Stimulated activated naive CD8-positive, alpha-beta T cell treated with anti-CD3 and anti-CD28 coated beads, Interleukin-15, amount 100 ng/mL, for 72 hours (primary cell): Measurements from ENCODE around the gene TRAF3IP1.
A peak's percentile ranks its signal among the peaks of the same experiment; 100 is the strongest.

ENCODE experiments used
- ATAC-seq: fragments of 150-1000 bp; cut with Tn5 transposase; 2 replicates; pipeline ENCODE4 v1.10.0; 2021; ENCODE audit warnings: mild to moderate bottlenecking, moderate library complexity
- DNase-seq, 2 donors: peaks; one replicate each; pipeline ENCODE4 v3.0.0; 2021 to 2022
- H3K27ac Mint-ChIP-seq, 2 donors: one replicate each; pipeline ENCODE4 v1.8.0; 2022; ENCODE audit warnings: mild to moderate bottlenecking in 2 of 2, mixed read lengths in 2 of 2, moderate library complexity in 2 of 2
- H3K27me3 Mint-ChIP-seq: one replicate; pipeline ENCODE4 v1.8.0; 2022; ENCODE audit warnings: mixed read lengths
- H3K4me1 Mint-ChIP-seq: one replicate; pipeline ENCODE4 v1.8.0; 2022; ENCODE audit warnings: mild to moderate bottlenecking, mixed read lengths
- H3K4me3 Mint-ChIP-seq, 2 donors: one replicate each; pipeline ENCODE4 v1.8.0; 2022; ENCODE audit warnings: mild to moderate bottlenecking in 2 of 2, mixed read lengths in 2 of 2, moderate library complexity in 1 of 2
- H3K9me3 Mint-ChIP-seq, 2 donors: one replicate each; pipeline ENCODE4 v1.8.0; 2022; ENCODE audit warnings: mixed read lengths in 2 of 2

Gene TRAF3IP1

GRCh38 chr2:238412067-238412767 is 91.9 kb downstream of the TRAF3IP1 start:
- H3K9me3 Mint-ChIP-seq, result peaks cover 12 to 17% of the 10 kb centered on the region in 2 donors
- H3K4me3 Mint-ChIP-seq, result no peak overlapping the region
- DNase-seq, result no peak
- H3K27ac Mint-ChIP-seq, result no peak overlapping the region
- peaks cover 10% of the 10 kb centered on the region for H3K4me1 Mint-ChIP-seq
- H3K27me3 Mint-ChIP-seq, result no peaks in the 10 kb centered on the region
- ATAC-seq, result no peak

DNA sequence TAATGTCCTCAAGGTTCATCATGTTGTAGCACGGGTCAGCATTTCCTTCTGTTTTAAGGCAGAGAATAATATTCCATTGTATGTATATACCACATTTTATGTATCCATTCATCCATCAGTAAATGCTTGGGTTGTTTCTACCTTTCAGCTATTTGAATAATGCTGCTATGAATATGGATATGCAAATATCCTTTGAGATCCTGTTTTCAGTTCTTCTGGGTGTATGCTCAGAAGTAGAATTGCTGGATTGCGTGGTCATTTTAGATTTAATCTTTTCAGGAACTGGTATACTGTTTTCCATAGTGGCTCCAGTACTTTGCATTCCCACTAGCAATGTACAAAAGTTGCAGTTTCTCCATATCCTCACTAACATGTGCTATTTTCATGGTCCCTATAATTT is 93.0 kb downstream of the TRAF3IP1 start:
- Mint-ChIP-seq H3K9me3 (peaks cover 12 to 17% of the 10 kb centered on the region in 2 donors), H3K4me1 (peaks cover 10% of the 10 kb centered on the region), H3K4me3 (no peak overlapping the region), H3K27ac (no peak overlapping the region), H3K27me3 (no peaks in the 10 kb centered on the region)
- DNase-seq (no peak), ATAC-seq (no peak)

DNA sequence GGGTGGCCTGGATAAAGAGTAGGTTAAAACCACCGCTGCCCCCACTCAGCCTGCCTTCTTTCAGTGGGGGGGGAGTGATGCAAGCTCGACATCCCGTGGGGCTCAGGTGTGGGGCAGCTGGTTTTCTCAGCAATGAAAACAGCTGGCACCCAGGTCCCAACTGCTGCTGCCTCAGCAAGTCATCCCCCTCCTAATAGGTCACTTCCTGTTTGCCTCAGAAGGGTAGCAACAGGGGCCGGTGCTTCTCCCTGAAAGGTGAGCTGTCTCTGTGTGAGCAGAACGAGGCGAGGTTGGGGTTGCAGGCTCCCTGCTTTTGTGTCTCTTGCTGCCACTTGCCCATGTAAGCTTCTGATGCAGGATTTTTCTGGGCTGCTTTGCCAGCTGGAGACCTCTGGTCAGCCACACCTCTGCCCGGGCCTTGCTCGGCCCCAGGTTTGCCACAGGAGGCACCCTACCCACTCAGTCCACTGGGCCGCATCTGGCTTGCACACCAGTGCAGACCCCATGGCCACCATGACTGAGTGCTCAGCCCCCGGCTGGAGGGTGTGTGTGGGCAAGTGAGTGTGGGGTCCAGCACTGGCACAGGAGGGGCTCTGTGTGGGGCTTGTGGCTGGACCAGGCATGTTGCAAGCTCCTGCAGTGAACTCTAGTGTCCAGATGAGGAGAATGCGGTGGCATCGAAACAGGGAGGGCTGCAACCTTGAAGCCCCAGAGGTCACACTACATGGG is 94.9 kb downstream of the TRAF3IP1 start:
- Mint-ChIP-seq H3K4me3 (peak overlapping the region in 1 of 2 donors; percentile 10), H3K4me1 (peaks cover 10% of the 10 kb centered on the region), H3K27ac (peak overlapping the region; percentile 13 to 94), H3K27me3 (no peaks in the 10 kb centered on the region), H3K9me3 (peaks cover 12 to 17% of the 10 kb centered on the region in 2 donors)
- peak; percentile 96 for ATAC-seq
- DNase-seq, result peak; percentile 33 to 55

DNA sequence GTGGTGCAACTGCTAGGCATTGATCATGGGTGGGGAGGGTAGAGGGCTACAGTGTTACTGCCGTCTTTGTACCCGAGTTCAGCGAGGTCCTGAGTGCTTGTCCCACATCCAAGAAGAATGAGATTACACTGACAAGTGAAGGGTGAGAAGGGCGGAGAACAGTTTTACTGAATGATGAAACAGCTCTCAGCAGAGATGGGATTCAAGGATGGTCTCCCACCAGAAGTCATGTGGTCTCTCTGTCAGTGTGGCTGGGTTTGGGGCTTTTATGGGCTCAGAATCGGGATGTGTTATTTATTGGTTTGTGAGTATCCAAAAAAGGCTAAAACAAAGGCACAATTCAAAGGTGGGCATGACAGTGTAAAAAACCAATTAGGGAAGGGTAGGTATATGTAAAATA is 95.6 kb downstream of the TRAF3IP1 start:
- Mint-ChIP-seq H3K4me1 (peaks cover 10% of the 10 kb centered on the region), H3K27me3 (no peaks in the 10 kb centered on the region), H3K27ac (no peak overlapping the region), H3K4me3 (no peak overlapping the region), H3K9me3 (peaks cover 12 to 17% of the 10 kb centered on the region in 2 donors)
- DNase-seq (no peak), ATAC-seq (no peak)

DNA sequence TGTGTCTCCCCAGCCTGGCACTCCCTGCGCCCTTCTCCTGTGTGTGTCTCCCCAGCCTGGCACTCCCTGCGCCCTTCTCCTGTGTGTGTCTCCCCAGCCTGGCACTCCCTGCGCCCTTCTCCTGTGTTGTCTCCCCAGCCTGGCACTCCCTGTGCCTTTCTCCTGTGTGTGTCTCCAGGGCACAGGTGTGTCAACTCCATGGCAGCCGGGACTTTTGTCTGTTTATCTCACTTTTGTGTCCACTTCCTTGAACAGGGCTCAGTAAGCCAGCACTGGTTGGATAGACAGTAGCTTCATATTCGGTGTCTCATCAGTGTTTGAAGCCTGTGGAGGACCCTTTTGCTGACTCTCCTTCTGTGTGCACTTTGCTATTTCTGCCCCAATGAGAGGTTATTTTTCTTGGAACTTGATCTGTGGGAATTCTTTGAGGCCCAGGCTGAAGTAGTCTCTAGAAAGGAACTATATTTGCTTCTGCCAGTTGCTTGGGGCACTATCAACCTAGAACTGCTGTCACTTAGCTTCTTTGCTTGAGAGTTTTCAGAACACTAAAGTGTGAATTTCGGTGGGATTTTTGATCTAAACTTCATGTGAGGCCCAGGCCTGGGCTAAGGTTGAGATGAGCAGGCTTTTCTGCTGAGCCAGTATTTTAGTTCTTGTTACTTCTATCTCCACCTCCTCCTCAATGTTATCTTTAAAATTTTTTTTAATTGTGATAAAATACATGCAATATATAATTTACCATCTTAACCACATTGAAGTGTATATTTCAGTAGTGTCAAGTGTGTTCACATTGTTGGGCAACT is 98.1 kb downstream of the TRAF3IP1 start:
- no peak overlapping the region for H3K4me3 Mint-ChIP-seq
- H3K27ac Mint-ChIP-seq, result peak overlapping the region; percentile 13 to 75
- H3K9me3 Mint-ChIP-seq, result peaks cover 12 to 17% of the 10 kb centered on the region in 2 donors
- H3K4me1 Mint-ChIP-seq, result peaks cover 10% of the 10 kb centered on the region
- H3K27me3 Mint-ChIP-seq, result no peaks in the 10 kb centered on the region
- no peak for DNase-seq
- ATAC-seq, result no peak

- Mint-ChIP-seq H3K9me3 (peaks cover 12 to 17% of the 10 kb centered on the region in 2 donors), H3K27ac (no peak overlapping the region)
- ATAC-seq, result no peak
Observed at GRCh38 chr2:238418999-238419546, 98.8 kb downstream of the TRAF3IP1 start.

DNA sequence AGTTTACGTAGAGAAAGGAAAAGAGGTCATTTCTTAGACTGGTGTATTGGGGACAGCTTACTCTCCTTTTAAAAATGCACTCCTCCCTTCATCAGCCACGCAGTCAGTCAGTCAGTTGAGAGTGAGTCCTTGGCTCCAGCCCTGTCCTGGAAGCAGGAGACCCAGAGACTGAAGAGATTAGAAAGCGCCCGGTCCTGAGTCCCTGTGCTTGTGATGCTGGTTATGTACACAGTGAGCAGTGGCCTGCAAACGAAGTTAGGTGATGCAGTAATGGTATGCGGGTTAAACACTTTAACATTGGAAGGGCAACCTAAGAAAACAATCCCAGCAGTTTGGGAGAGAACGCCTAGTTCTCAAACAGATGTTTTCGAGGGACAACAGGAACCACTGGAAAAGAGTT is 100.1 kb downstream of the TRAF3IP1 start:
- ATAC-seq (no peak), DNase-seq (no peak)
- Mint-ChIP-seq H3K27me3 (no peaks in the 10 kb centered on the region), H3K4me3 (no peak overlapping the region), H3K27ac (no peak overlapping the region), H3K9me3 (peaks cover 12 to 14% of the 10 kb centered on the region in 2 donors), H3K4me1 (peaks cover 6% of the 10 kb centered on the region)

More at GRCh38 chr2:238418999-238419546, 98.8 kb downstream of the TRAF3IP1 start:
- no peak for DNase-seq
- Mint-ChIP-seq H3K27me3 (no peaks in the 10 kb centered on the region), H3K4me1 (peaks cover 10% of the 10 kb centered on the region), H3K4me3 (no peak overlapping the region)

GRCh38 chr2:238420878-238421694 is 100.8 kb downstream of the TRAF3IP1 start:
- peaks cover 8 to 9% of the 10 kb centered on the region in 2 donors for H3K9me3 Mint-ChIP-seq
- H3K27me3 Mint-ChIP-seq, result no peaks in the 10 kb centered on the region
- H3K4me3 Mint-ChIP-seq, result no peak overlapping the region
- H3K27ac Mint-ChIP-seq, result no peak overlapping the region
- no peak for ATAC-seq
- no peak for DNase-seq
- H3K4me1 Mint-ChIP-seq, result peaks cover 10% of the 10 kb centered on the region

- H3K4me3 Mint-ChIP-seq, result no peak overlapping the region
- H3K4me1 Mint-ChIP-seq, result peaks cover 13% of the 10 kb centered on the region
- ATAC-seq (no peak), DNase-seq (no peak)
- no peaks in the 10 kb centered on the region for H3K27me3 Mint-ChIP-seq
- H3K27ac Mint-ChIP-seq, result peak overlapping the region in 1 of 2 donors; percentile 49
- H3K9me3 Mint-ChIP-seq, result peaks cover 2 to 3% of the 10 kb centered on the region in 2 donors
Observed at GRCh38 chr2:238421695-238422035, 101.3 kb downstream of the TRAF3IP1 start.

DNA sequence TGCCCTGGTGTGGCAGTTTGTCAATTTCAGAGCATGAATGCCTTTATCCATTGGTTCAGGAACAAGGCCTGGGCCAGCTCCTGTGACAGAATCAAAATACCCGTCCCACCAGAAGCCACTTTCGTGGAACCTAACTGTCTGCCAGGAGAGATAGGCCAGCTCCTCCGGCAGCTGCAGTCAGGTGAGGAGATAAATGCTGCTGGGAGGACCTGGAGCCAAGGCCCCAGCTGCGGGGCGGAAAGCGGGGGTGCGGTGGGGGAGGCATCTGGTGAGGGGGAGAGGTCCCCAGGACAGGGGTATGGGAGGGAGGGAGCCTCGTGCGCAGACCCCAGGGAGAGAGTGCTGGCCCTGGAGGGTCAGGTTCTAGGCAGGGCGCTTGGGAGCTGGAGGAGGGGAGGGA is 102.0 kb downstream of the TRAF3IP1 start:
- peaks cover 13% of the 10 kb centered on the region for H3K4me1 Mint-ChIP-seq
- ATAC-seq, result no peak
- no peak overlapping the region for H3K4me3 Mint-ChIP-seq
- no peak for DNase-seq
- peak overlapping the region in 1 of 2 donors; percentile 42 for H3K27ac Mint-ChIP-seq
- H3K9me3 Mint-ChIP-seq, result no peaks in the 10 kb centered on the region
- no peaks in the 10 kb centered on the region for H3K27me3 Mint-ChIP-seq

- Mint-ChIP-seq H3K4me3 (no peak overlapping the region), H3K27me3 (no peaks in the 10 kb centered on the region), H3K4me1 (peaks cover 19% of the 10 kb centered on the region), H3K9me3 (no peaks in the 10 kb centered on the region), H3K27ac (peak overlapping the region in 1 of 2 donors; percentile 67)
- ATAC-seq, result no peak
- no peak for DNase-seq
Observed at GRCh38 chr2:238422940-238423339, 102.6 kb downstream of the TRAF3IP1 start.

GRCh38 chr2:238423561-238424312 is 103.4 kb downstream of the TRAF3IP1 start:
- DNase-seq, result no peak
- H3K4me3 Mint-ChIP-seq, result no peak overlapping the region
- H3K4me1 Mint-ChIP-seq, result peaks cover 27% of the 10 kb centered on the region
- no peak for ATAC-seq
- H3K27ac Mint-ChIP-seq, result no peak overlapping the region
- no peaks in the 10 kb centered on the region for H3K27me3 Mint-ChIP-seq
- H3K9me3 Mint-ChIP-seq, result no peaks in the 10 kb centered on the region

DNA sequence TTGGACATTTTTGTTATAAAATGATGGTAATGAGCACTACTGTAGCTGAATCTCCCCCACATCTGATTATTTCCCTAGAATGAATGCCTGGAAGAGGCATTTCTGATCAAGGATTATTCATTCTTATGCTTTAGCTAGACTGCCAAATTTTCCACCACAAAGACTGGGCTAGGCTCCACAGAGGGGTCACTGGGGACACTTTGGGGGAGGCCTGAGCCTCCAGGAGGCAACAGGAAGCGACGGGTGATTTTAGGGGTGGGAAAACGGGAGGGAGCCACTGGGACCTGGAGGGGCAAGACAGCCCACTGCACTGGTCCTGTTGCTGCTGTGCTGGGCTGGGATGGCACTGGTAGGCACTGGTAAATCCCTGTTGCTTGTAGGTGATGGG is 104.0 kb downstream of the TRAF3IP1 start:
- Mint-ChIP-seq H3K9me3 (no peaks in the 10 kb centered on the region), H3K27ac (peak overlapping the region in 1 of 2 donors; percentile 9), H3K4me3 (no peak overlapping the region), H3K27me3 (no peaks in the 10 kb centered on the region), H3K4me1 (peaks cover 33% of the 10 kb centered on the region)
- no peak for DNase-seq
- no peak for ATAC-seq

GRCh38 chr2:238425505-238425978 is 105.2 kb downstream of the TRAF3IP1 start:
- Mint-ChIP-seq H3K4me3 (peak overlapping the region in 1 of 2 donors; percentile 90), H3K27ac (no peak overlapping the region), H3K4me1 (peaks cover 43% of the 10 kb centered on the region), H3K9me3 (peaks cover 0 to 4% of the 10 kb centered on the region in 2 donors), H3K27me3 (no peaks in the 10 kb centered on the region)
- no peak for DNase-seq
- ATAC-seq, result no peak
